CD4-positive, alpha-beta T cell treated with Interleukin-2 at 100 ng/mL for 4 hours (primary cell): ENCODE results near the gene PRPF40B.

Experiments
- DNase-seq: peaks from one replicate; pipeline ENCODE4 v3.0.0-alpha.2; 2020; ENCODE audit warnings: low spot score

The PRPF40B gene

DNA sequence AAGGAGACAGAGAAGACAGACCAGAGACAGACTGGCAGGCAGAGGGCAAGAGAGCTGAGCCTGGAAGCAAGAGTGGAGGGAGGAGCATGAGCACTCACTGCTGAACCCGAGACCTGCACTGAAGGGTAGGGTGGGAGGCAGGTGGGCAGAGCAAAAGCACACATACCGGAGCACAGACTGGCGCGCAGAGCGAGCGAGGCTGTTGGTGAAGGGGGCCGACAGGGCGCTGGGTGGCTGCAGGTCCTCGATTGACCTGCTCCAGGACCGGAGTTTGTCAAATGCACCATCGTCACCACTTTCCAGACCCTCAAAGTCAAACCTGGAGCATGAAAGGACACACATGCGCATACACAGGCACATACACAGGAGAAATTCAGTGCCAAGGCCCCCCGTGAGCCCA is 34.9 kb downstream of the PRPF40B start:
- no peak for DNase-seq

DNA sequence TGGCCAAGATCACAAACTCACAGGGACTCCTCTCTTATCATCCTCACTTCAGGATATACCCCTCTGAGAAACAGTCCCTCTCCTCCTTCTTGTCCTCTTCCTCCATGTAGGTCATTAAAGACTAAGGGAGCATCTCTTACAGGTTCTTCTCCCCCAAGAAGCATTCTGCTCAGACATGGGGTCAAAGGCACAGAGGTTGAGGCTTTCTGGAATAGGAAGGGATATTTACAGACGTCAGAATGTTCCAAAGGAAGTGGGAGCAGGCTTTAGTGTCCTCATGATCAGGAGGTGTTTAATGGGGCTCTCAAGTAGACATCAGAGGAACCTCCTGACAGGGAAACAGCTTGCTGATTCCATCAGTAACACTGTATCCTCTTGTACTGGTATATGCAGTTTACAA is 36.4 kb downstream of the PRPF40B start:
- DNase-seq = no peak

DNA sequence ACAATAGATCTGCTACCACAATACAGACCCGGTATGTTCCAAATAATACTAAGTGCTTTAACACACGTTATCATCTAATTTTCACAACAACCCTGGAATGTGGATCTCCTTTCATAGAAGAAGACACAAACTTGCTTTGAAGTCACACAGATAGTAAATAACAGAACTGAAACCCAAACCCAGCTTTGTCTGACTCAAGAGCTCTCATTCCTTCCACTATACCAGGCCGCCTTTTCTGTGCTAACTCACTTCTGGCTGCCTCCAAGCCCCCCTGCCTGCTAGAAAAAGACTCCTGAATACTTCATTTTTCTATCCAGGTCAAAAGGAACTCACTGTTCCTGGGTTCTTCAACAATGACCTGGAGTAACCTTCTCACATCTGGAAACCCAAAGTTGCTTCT is 37.8 kb downstream of the PRPF40B start:
- DNase-seq = no peak

DNA sequence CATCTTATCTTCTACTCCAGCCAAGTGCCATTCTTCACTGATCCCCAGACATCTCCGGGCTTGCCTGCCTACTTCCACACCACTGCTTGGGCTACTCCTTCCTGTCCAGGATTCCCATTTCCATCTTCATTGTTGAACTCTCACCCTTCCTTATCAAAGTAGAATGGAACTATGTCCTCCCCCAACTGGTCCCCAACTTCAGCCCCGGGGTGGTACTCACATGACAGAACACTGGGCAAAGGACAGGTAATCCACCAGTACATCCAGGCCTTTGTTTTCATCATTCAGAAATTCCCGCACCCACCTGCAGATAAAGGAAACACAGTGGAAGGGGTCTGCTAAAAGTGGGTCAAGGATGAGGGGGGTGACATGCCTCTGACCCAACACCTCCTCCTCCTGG is 38.4 kb downstream of the PRPF40B start:
- DNase-seq = no peak

DNA sequence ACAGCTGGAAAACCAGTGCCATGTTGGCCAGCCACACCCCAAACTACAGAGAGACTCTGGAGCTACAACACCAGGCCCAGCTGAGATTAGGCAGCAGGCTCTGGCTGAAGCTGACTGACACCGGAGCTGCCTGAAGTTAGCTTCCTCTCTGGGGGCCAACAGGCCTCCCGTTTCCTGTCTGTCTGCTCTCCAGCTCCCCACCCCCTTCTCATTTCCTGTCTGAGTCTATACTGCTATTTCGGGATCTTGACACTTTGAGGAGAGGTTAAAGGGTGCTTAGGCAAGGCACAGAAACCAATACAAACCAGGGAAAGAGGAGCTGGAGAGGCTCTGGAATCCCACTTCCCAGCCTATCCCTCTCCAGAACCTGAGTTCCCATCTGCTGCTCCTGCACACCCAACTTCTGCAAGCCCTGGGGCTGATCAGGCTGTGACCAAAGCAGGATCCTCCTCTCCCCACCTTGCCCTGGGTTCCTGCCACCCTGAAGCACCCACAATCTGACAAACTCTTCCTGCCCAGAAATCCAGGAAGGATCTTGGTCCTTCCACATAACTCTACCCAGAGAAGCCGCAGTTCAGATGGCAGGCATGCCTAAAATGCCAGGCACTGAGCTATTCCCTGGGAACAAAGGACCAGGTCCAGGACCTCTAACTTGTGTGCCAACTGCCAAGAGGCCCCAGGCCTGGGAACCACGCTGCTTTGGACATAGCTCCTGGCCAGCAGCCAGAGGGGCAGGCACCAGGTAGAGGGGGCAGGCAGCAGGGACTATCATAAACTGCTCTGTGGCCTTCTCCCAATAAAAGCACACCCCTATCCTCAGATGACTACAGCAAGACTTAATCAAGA is 39.9 kb downstream of the PRPF40B start:
- DNase-seq = peak; percentile 84

DNA sequence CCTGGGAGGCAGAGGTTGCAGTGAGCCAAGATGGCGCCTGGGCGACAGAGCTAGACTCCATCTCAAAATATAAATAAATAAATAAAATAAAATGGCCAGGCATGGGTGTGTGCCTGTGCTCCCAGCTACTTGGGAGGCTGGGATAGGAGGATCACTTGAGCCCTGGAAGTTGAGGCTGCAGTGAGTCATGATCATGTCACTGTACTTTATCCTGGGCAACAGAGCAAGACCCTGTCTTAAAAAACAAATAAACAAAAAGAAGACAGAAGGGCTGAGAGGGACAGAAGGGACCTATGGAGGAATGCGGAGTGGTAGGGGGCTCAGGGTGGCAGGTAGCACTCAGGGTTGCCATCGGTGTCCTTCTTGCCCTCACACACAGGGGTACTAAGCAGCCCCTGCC is 40.8 kb downstream of the PRPF40B start:
- DNase-seq = no peak

DNA sequence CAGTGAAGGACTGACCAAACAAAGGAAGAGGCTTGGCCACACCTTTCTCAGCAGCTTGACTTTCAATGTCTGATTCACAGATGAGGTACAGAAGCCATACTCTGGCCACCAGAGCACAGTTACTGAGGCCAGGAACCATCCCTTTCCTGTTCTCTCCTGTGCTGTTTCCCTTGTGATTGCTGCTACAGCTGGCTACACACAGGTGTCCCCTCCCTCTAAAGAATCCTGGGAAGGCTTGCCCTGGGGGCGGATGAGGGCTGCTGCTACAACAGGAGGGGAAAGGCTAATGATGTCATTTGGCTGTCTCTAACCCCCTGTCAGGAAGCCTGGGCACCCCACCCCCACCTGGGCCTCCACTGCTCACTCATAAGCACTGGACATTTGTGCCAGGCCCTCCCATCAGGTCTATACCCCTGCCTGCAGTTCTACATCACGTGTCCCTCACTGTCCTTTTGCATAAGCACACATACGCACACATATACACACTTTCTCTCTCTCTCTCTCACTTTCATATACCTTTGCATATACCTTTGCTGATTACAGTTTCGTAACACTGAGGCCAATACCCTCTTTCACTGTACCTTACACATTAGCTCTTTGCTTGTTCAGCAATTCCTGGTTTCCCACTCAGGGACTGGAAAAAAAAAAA is 41.4 kb downstream of the PRPF40B start:
- DNase-seq = no peak

DNA sequence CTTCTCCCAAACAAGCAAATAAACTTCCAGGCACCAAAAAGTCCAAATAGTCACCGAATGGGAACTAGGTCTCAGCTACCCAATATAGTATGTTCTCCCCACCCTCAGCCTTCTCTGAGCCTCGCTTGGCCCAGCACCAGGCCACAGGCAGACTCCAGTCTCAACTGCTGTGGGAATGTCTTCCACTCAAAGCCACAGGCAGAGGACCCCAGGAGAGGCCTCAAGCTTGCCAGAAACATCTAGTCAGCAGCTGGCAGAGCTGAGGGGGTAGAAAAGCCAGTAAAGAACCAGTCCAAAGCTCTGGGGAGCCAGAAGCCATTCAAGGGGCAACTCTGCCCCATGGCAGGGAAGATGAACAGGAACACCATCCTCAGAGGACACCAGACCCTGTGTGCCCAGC is 42.0 kb downstream of the PRPF40B start:
- DNase-seq = no peak

DNA sequence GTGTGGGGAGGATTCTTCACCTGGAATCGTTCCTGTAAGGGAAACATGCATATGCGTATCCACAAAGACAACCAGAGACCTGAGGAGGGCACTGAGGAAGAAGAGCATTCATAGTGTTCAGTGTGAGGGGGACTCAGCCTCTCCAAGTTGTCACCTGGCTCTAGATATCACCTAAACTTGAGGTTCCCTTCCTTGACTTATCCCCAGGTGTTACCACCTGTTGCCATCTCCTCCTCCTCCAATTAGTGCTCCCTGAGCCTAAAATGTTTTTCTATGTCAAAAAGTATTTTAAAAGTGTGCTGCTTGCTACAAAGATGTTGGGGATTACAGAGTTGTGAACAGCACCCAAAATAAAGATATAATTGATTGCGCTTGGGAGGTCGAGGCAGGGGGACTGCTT is 42.8 kb downstream of the PRPF40B start:
- no peak for DNase-seq

DNA sequence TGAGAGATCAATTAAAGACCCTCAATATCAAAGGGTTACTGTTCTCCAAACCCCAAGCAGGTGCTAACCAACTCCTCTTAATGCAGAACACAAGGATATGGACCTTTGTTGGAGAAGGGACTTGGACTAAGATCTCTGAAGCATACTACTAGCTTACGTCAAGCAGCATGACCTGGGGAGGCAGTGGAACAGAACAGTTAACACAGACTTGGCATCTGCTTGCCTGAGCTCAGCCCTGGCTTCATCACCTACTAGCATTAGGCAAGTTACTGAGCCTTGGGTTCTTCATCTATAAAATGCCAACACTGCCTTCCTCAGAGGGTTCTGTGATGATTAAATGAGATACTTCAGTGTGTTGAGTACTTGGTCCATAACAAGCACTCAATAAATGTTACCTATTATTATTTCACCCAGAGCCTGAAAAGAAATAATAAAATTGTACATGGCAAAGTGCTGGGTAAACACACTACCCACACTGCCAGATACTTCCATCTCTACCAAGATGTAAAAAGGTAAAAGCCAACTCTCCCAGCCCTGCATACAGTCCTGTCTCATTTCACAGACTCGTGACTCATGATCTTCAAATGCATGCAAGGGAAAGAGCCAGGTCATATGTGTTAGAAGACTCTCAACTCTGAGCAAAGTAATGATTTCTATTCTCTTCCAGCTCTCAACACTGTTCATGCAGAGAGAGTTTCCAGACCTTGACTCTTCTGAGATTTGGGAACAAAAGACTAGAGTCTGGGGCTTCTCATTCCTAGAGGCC is 44.1 kb downstream of the PRPF40B start:
- DNase-seq = peak; percentile 25

DNA sequence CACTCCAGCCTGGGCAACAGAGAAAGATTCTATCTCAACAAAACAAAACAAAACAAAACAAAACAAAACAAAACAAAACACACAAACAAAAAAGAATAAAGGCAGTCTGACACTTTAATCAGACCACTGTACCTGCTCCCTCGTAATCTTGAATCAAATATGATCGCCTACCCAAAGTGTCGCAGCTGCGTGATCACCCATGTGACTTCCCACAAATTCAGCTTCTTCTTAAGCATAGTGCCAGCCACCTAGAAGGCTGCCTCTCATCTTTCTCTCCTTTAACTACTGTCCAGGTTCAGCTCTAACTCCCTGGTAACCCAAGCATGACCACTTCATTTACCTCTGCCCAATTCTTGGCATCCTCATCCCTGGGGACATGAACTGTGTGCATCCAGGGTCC is 46.4 kb downstream of the PRPF40B start:
- no peak for DNase-seq

DNA sequence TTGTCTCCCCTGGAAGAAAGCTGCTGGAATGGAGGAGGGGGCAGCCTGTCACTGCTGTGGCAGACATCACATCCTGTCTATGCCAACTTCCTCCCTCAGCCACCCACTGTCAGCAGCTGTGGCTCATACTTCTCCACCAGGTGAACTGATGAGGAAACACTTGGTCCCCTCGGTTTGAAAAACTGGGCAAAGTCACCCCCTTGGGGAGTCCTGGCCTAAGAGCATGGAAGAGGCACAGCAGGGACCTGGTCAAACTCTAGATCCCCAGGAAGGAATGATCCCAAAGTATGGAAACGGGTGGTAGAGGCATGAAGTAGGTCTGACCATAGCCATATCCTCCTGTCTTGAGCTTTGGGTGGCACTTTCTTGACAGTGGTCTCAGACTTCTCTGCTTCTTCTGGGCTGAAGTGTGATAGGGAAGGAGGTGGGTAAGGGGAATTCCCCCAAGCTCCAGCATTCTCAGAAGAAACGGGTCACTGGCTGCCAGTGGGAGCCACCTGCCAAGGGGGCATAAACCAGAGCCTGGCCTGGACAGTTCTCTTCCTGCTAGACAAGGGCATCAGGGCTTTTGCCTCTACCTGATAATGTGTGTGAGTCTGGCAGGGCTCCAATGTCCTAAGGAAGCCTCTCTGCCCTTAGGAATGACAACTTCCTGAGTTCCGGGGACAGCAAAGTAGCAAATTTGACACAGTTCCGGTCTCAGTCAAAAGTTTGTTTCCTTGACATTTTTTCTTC is 47.8 kb downstream of the PRPF40B start:
- DNase-seq = peak; percentile 72

DNA sequence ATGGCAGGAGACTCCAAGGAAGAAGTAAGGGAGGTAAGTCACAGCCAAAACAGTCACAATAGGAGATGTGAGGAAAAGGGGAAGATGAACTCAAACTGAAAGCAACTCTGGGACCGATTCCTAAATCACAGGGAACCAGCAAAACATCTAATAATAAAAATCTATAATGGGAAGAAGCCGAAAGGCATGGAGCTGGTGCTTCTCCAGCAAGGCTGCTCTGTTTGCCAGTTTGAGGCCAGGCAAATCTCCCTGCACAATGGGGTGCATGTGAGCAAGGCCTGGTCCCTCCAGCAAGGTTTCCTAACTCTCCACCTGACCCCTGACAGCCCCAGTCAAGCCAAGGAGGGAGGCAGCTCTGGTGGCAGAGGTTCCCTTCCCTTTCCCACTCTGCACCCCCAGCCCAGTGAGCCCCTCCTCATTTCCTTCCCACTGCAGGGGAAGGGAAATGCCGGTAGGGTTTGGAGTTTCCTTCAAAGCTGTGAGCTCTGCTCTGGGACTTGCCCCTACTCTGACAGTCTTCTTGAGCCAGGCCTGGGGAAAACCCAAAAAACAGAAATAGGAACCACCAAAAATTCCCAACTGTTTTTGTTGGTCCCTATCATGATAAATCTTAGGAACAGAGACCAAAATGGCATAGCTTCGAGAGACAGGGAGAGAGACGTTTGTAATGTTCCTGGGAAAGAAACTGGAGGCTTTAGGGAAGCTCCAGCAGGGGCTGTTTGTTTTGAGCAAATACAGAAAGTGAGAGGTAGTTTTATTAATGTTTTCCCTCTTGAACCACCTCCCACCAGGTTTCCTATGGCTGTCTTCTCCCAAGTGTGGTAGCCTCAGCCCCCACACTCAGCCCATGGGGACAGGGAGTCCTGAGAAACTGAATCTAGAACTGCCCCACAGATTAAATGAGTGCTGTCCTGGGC is 49.2 kb downstream of the PRPF40B start:
- no peak for DNase-seq

DNA sequence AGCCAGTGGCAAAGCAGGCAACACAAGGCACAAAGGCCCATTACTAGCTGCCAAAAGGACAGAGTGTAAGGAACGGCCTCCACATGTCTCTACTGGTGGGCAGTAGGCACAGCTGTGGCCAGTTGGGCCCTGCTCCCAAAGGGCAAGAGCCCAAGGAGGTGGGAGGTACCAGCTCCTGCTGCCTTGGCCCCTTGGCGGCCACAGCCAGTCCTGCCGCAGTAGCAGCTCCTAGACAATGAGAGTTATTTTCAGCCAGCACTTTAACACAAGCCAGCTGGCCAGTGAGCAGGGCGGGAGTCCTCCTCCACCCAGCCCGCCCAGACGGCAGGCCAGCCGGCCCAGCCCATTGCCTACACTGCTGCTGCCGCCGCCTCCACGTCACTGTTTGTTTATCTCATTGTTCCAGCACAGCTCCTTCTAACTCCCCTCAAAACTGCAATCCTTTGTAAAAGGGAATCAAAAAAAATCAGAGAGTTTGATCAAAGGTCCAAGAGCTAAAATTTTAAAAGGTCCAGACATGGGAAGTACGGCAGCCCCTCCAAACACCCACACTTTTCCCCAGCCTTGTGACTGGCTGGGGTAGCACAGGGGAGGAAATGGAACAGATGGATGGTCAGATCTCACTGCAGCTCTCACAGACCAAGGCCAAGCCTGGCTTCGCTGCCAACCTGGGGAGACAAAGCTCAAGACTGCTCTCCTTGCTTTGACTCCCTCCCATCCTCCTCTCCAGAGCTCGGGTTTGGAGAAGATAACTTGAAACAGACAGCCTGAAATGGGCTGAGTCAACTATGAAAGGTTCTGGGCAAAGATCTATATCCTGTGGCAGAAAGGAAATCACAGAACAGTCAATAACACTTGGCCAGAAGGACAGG is 50.3 kb downstream of the PRPF40B start:
- DNase-seq = no peak

DNA sequence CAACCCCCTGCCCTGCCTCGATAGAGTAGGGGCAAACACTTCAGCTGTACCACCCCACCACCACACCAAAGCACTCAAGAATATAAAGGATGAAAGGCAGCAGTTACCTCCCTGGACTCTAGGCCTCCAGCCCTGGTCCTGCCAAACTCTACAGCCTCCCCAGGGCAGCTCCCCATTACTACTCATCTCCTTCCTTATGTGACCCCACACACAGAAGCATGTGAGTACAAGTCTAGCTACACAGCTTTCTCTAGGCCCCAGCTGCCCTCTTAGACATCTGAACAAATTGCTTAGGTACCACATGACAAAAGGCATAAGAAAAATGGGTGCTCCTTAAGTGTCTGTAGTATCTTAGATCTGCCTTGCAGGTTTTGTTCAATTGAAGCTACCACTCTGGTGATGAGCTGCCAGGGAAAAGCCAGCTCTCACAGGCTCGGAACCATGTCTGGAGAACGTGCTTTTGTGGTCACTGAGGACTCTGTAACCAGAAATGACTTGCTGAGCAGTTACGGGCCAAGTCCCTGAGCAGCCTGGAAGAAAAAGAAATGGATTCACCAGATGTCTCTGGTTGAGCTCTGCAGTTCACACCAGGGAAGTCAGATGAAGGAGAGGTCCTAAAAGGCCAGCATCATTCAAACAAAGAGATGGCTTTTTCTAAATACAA is 51.1 kb downstream of the PRPF40B start:
- DNase-seq = no peak

DNA sequence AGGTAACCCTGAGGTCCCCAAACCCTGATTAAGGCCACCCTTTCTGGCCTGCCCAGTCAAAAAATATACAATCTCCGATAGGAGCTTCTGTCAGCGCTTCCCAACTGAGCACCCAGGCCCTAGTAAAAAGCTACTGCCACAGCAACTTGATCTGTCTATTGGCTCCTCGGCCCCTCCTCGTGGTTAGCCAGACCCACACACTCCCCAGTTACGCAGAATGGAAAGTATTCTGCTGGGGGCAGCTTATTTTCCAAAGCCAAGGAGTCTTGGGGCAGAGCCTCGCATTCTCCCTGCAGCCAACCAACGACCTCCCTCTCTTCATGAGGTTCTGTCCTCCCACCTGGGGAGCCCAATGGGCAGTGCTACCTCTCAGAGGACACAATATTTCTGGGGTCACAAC is 51.8 kb downstream of the PRPF40B start:
- DNase-seq = no peak

DNA sequence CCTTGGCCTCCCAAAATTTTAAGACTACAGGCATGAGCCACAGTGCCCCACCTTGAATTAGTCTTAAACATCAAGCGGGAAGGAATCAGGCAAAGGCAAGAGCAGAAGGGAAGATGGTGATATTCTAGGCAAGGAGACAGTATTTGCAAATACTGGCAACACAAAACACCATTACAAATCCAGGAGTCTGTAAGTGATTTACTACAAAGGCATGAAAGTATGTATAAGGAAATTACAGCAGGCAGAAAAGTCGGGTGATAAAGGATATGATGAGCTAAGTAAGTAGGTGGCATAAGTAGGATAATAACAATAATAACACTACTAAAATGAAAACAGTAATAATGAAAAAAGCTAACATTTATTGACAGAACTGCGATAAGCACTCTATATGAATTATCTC is 55.4 kb downstream of the PRPF40B start:
- DNase-seq = no peak

DNA sequence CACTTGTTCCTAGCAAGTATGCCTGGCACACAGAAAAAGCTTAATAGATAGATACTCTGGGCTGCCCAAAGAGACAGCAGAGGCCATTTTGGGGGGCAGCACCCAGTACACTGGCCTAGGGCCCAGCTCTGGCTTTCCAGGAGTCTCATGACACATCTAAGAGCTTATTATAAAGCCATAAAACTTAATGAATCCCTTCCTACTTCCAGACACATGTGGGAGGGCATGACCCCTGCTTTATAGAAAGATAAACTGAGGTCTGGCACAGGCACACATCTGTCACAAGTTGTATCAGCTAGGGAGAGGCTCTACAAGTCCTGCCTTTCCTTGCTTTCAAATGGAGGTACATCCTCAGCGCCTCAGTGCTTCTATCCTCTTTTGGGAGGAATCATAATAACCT is 56.7 kb downstream of the PRPF40B start:
- DNase-seq = no peak

DNA sequence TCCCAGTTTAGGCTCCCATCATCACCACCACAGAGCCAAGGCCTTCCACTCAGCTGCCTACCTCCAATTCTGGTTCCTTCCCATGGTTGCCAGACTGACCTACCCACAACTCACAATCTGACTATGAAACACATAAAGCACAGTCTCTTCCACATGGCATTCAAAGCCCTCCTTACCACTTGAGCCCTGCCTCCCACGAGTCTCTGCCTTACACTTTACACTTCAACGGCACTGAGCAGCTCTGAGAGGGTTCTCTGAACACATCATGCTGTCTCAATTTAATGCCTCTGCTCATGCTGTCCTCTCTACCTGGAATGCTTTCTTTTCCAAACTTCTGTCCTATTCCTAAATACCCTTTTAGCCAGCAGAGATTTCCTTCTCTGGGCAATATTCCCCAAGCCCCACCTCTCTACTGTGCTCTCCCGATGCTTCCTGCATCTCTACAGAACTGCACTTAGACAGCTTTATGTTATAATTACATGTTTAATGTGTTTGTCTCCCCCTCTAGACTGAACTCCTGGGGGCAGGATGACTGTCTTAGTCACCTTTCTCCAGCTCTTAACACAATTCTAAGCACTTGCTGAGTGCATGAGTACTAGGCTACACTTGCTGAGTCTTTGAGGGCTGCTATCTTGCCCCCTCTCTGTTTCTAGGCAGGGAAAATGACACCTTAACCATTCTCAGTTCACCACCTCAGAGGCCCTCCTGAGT is 60.4 kb downstream of the PRPF40B start:
- DNase-seq = no peak
